Epithelial cell of prostate (primary cell): Measurements from ENCODE around the gene RHOT1.
A peak's percentile ranks its signal among the peaks of the same experiment; 100 is the strongest.
"Not testable (repeated sequence)": the region's sequence is repeated elsewhere in the genome, so short reads cannot be mapped to it uniquely, and the experiment has no call there.

Experiments
- DNase-seq: peaks from one replicate; pipeline ENCODE4 v3.0.0-alpha.2; 2011; ENCODE audit warnings: low read depth, low spot score
- H3K27ac ChIP-seq: fragments of 450-650 bp; 2 replicates; pipeline ENCODE4 v1.5.1; 2017; ENCODE audit warnings: mild to moderate bottlenecking

Gene RHOT1

DNA sequence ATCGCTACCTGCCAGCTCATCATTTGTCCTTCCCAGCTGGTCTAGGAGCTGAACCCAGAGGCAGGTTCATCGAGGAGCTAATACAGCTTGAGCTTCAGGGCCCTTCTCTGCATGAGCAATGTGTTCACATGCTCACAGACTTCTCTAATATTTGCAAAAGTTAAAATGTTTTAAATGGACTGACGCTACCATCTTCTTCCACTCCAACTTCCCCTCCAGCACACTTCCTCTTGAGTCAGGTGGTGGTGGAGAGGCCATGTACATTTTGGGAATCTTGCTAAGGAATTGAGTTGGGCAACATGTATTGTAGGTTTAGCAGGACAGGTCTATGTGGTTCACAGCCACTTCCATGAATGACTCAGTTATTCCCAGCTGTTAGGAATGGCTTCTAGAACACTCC, 21.6 kb upstream of the RHOT1 start:
- no peak for DNase-seq
- no peak overlapping the region for H3K27ac ChIP-seq

DNA sequence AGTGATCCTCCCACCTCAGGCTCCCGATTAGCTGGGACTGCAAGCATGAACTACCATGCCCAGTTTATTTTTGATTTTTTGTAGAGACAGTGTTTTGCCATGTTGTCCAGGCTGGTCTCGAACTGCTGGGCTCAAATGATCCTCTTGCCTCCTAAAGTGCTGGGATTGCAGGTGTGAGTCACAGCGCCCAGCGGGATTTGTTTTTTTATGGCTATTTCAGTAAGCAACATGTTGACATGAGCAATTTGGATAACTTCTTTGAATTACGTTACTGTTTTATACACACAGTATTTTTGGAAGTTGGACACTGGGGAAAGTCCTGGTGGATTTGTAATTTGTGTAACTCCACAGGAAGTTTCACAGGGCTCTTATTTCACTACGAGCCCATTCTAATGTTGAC, 18.5 kb upstream of the RHOT1 start:
- DNase-seq, result no peak
- no peak overlapping the region for H3K27ac ChIP-seq

DNA sequence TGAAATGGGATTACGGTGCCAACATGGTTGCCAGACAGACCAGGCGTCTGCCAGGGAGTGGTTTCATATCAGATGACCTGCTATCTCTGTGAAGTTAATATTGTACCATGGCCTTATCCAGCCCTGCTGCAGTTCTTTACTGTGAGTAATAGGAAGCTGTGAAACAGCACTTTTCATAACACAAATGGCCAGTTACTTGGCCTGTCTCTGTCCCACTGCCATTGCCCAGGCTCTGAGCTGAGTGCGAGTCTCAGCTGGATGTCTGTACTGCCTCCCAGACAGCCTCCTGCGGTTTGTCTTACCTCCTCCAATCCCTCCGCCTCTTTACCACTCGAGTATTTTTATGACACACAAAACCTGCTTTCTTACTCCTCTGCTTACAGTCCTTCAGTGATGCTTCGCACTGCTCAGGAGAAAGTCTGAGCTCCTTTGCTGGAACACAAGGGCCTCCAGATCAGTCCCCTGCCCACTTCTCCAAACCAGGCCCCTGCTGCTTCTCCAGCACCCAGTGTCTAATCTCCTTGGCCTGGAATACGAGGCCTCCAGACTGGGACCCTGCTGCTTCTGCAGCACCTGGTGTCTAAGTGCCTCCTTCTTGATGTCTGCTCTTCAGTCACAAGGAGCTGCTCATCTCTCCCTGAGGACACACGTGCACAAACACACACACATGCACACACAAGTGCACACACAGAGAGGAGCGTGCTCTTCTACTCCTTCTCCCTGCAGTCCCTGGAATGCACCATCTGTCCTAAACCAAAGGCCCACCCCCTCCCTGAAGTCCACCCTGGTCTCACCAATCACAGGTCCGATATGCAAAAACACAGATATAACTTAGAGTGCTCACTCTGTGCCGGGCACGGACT, 17.1 kb upstream of the RHOT1 start:
- DNase-seq, result no peak
- H3K27ac ChIP-seq, result no peak overlapping the region

DNA sequence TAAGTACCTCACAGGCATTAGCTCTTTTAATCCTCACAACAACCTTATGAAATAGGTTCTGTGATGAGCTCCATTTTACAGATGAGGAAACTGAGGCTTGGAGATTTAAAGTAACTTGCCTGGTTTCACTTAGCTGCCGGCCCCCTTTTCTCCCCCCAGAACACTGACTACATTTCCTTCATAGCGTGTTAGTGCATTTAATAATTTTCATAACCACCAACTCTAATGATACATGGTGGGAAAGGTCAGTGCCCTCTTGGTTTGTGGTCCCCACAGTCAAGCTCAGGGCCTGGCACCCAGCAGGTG, 16.5 kb upstream of the RHOT1 start:
- H3K27ac ChIP-seq, result no peak overlapping the region
- DNase-seq, result no peak

- no peak for DNase-seq
- H3K27ac ChIP-seq, result no peak overlapping the region
Observed at GRCh38 chr17:32126325-32126724, 16.0 kb upstream of the RHOT1 start.

GRCh38 chr17:32126746-32127145, 15.6 kb upstream of the RHOT1 start:
- peak overlapping the region; percentile 72 for H3K27ac ChIP-seq
- no peak for DNase-seq

GRCh38 chr17:32127158-32127897, 15.0 kb upstream of the RHOT1 start:
- DNase-seq, result peak; percentile 71
- peak overlapping the region; percentile 72 for H3K27ac ChIP-seq

GRCh38 chr17:32128470-32128869, 13.8 kb upstream of the RHOT1 start:
- not testable (repeated sequence) for DNase-seq

DNA sequence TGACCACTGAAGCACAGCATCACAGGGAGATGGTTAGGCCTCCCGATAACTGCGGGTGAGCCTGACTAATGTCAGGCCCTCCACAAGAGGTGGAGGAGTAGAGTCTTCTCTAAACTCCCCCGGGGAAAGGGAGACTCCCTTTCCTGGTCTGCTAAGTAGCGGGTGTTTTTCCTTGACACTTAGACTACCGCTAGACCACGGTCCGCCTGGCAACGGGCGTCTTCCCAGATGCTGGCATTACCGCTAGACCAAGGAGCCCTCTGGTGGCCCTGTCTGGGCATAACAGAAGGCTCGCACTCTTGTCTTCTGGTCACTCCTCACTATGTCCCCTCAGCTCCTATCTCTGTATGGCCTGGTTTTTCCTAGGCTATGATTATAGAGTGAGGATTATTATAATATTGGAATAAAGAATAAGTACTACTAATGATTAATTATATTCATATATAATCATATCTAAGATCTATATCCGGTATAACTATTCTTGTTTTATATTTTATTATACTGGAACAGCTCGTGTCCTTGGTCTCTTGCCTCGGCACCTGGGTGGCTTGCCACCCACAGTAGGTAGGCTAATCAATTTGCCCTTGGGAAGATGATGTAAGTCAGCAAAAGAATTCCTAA, 6.7 kb upstream of the RHOT1 start:
- DNase-seq, H3K27ac ChIP-seq: not testable (repeated sequence)

More at GRCh38 chr17:32128470-32128869, 13.8 kb upstream of the RHOT1 start:
- H3K27ac ChIP-seq, result peak overlapping the region; percentile 72

- H3K27ac ChIP-seq, result no peak overlapping the region
- DNase-seq, result no peak
Observed at GRCh38 chr17:32136856-32137255, 5.4 kb upstream of the RHOT1 start.

DNA sequence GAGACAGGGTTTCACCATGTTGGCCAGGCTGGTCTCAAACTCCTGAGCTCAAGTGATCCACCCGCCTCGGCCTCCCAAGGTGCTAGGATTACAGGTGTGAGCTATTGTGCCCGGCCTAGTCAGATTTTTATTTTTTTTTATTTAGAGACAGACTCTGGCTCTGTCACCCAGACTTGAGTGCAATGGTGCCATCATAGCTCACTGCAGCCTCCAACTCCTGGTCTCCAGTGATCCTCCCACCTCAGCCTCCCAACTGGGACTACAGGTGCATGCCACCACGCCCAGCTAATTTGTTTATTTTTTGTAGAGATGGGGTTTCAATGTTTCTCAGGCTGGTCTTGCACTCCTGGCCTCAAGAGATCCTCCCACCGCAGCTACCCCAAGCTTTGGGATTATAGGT, 2.8 kb upstream of the RHOT1 start:
- not testable (repeated sequence) for H3K27ac ChIP-seq, DNase-seq

DNA sequence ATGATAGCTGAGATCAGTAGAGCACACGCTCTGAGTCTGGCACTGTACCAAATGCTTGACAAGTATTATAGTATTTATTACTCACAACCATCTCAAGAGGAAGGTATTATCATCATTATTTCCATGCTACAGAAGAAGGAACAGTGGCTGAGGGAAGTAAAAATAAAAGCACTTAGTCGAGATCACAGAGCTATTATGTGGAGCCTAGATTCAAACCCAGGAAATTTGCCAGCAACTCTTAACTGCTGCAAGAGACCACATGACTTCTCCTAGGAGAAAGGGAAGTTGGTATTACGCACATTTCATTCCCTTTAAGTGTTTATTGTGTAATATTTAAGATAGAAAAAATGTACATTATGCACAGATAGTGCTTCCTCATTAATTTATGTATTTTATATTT, 1.0 kb upstream of the RHOT1 start:
- no peak for DNase-seq
- H3K27ac ChIP-seq, result peak overlapping the region; percentile 85

- H3K27ac ChIP-seq, result peak overlapping the region; percentile 85
- no peak for DNase-seq
Observed at GRCh38 chr17:32141679-32142037, 644 bp upstream of the RHOT1 start.

DNA sequence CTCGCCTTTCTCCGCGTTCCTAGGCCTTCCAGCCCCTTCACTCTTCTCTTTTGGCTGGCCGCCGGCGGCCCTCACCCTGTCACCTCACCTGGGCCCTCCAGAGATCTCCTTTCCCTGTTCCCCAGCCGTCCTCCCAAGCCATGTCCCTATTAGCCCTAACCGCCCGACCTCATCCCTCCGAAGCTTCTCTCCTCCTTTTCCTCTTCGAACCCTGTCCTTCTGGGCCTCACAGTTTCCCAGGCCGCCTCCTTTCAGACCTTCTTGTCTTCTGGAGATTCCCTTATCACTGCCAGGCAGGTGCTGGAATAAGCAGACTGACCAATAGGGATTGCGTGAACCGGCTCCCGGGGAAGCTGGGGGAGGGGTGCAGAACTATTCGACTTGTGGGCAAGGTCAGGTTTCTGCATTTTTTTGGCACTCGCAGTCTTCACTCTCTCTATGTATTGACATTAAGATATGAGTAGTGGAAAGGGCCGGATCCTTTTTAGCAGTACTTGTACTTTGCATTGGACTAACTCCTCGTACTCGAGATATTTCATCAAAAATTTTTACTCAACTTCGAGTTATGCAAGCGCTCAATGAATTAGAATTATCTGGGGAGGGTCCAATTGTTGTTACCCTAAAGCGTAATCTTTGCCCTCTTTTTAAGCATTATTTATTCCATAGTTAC, 690 bp downstream of the RHOT1 start:
- DNase-seq, result no peak

GRCh38 chr17:32143527-32143870, 1.2 kb downstream of the RHOT1 start:
- DNase-seq, result no peak

More for the DNA sequence above, 690 bp downstream of the RHOT1 start:
- peak overlapping the region; percentile 85 for H3K27ac ChIP-seq

GRCh38 chr17:32144442-32144841, 2.1 kb downstream of the RHOT1 start:
- not testable (repeated sequence) for DNase-seq, H3K27ac ChIP-seq

More at GRCh38 chr17:32143527-32143870, 1.2 kb downstream of the RHOT1 start:
- H3K27ac ChIP-seq, result peak overlapping the region; percentile 85

GRCh38 chr17:32148351-32148750, 6.0 kb downstream of the RHOT1 start:
- DNase-seq, result no peak
- H3K27ac ChIP-seq, result no peak overlapping the region

- H3K27ac ChIP-seq, result no peak overlapping the region
- no peak for DNase-seq
Observed at GRCh38 chr17:32150358-32150757, 8.1 kb downstream of the RHOT1 start.

- no peak overlapping the region for H3K27ac ChIP-seq
- no peak for DNase-seq
Observed at GRCh38 chr17:32152130-32152529, 9.8 kb downstream of the RHOT1 start.

GRCh38 chr17:32155896-32156295, 13.6 kb downstream of the RHOT1 start:
- H3K27ac ChIP-seq, result no peak overlapping the region
- no peak for DNase-seq

- no peak overlapping the region for H3K27ac ChIP-seq
- DNase-seq, result no peak
Observed at GRCh38 chr17:32156656-32157055, 14.4 kb downstream of the RHOT1 start.
